DMS 273 (cell line): ENCODE measurements around the gene STXBP4.

Experiments used
- DNase-seq: peaks from one replicate; lab custom pipeline; 2025; ENCODE audit not compliant: unreplicated experiment; lab: John Stamatoyannopoulos, UW

STXBP4 gene

GRCh38 chr17:55114283-55114682 is 145.7 kb downstream of the STXBP4 start:
- DNase-seq = no peak

GRCh38 chr17:55116440-55116914 is 147.9 kb downstream of the STXBP4 start:
- no peak for DNase-seq

- DNase-seq = peak; percentile 59
Measured at GRCh38 chr17:55117164-55117563, 148.6 kb downstream of the STXBP4 start.

GRCh38 chr17:55120651-55121050 is 152.1 kb downstream of the STXBP4 start:
- DNase-seq = no peak

- no peak for DNase-seq
Measured at GRCh38 chr17:55121268-55121667, 152.7 kb downstream of the STXBP4 start.

GRCh38 chr17:55122114-55122513 is 153.5 kb downstream of the STXBP4 start:
- DNase-seq = no peak

- no peak for DNase-seq
Measured at GRCh38 chr17:55124730-55125360, 156.3 kb downstream of the STXBP4 start.

GRCh38 chr17:55133583-55133982 is 165.0 kb downstream of the STXBP4 start:
- DNase-seq = no peak

GRCh38 chr17:55134486-55135157 is 166.1 kb downstream of the STXBP4 start:
- DNase-seq = no peak

GRCh38 chr17:55140809-55141208 is 172.2 kb downstream of the STXBP4 start:
- DNase-seq = no peak

- peak; percentile 50 for DNase-seq
Measured at GRCh38 chr17:55144518-55144917, 176.0 kb downstream of the STXBP4 start.

GRCh38 chr17:55149485-55149884 is 180.9 kb downstream of the STXBP4 start:
- no peak for DNase-seq

- DNase-seq = no peak
Measured at GRCh38 chr17:55152236-55152635, 183.7 kb downstream of the STXBP4 start.

GRCh38 chr17:55154101-55154500 is 185.5 kb downstream of the STXBP4 start:
- peak; percentile 11 for DNase-seq

GRCh38 chr17:55155856-55156560 is 187.4 kb downstream of the STXBP4 start:
- peak; percentile 45 for DNase-seq

GRCh38 chr17:55157165-55157564 is 188.6 kb downstream of the STXBP4 start:
- DNase-seq = peak; percentile 88

GRCh38 chr17:55158439-55158838 is 189.9 kb downstream of the STXBP4 start:
- no peak for DNase-seq

GRCh38 chr17:55159251-55159650 is 190.7 kb downstream of the STXBP4 start:
- DNase-seq = no peak

- DNase-seq = no peak
Measured at GRCh38 chr17:55160501-55160900, 191.9 kb downstream of the STXBP4 start.

GRCh38 chr17:55161935-55162555 is 193.5 kb downstream of the STXBP4 start:
- DNase-seq = no peak

GRCh38 chr17:55162556-55162946 is 194.0 kb downstream of the STXBP4 start:
- DNase-seq = no peak

- no peak for DNase-seq
Measured at GRCh38 chr17:55163408-55163807, 194.8 kb downstream of the STXBP4 start.
